Left ventricle myocardium inferior (tissue), 1 donor: ENCODE measurements around the gene TICRR. TPM values are rescaled to one million over a fixed set of nuclear protein-coding genes. Genes with fewer than 3 reads are reported as not detected.

Source experiments
- DNase-seq: peaks from one replicate; pipeline ENCODE4 v3.0.0-alpha.2; 2020
- H3K27ac ChIP-seq: fragments of 200-600 bp; replicated peaks from 2 replicates; pipeline ENCODE4 v1.8.0; 2021
- H3K27me3 ChIP-seq: fragments of 200-600 bp; 2 replicates; pipeline ENCODE4 v1.8.0; 2021; ENCODE audit warnings: low read depth
- H3K36me3 ChIP-seq: fragments of 200-600 bp; 2 replicates; pipeline ENCODE4 v1.8.0; 2021
- H3K4me1 ChIP-seq: fragments of 200-600 bp; 2 replicates; pipeline ENCODE4 v1.8.0; 2021
- H3K4me3 ChIP-seq: fragments of 200-600 bp; 2 replicates; pipeline ENCODE4 v1.8.0; 2021; ENCODE audit warnings: mild to moderate bottlenecking, moderate library complexity
- H3K9me3 ChIP-seq: fragments of 200-600 bp; replicated peaks from 2 replicates; pipeline ENCODE4 v1.8.0; 2021
- intact Hi-C: fragments of 100-400 bp; cut with micrococcal nuclease; formaldehyde crosslinking; loops from one replicate; pipeline ENCODE4 v1.11.0; 2022
- total RNA-seq: library from RNA; stranded (reverse); fragmentation: NEBNext Ultra II Directional; extraction: Animal tissue kit (Norgen Biotek cat#: 25700); gene quantifications from one replicate; pipeline ENCODE4 v1.2.1, GENCODE V29; 2021
- TF ChIP-seq, protein P1 (sequence below): fragments of 200-600 bp; IDR thresholded peaks from 2 replicates; pipeline ENCODE4 v1.8.0; 2021; ENCODE audit warnings: antibody characterized with exemption, mild to moderate bottlenecking, borderline replicate concordance
- donor health status: DM: no; HTN: yes; CAD: no; lungs with severe emphysema.

The TICRR gene
- total RNA-seq, 1 donor from 2014 or later: 0.08 TPM

DNA sequence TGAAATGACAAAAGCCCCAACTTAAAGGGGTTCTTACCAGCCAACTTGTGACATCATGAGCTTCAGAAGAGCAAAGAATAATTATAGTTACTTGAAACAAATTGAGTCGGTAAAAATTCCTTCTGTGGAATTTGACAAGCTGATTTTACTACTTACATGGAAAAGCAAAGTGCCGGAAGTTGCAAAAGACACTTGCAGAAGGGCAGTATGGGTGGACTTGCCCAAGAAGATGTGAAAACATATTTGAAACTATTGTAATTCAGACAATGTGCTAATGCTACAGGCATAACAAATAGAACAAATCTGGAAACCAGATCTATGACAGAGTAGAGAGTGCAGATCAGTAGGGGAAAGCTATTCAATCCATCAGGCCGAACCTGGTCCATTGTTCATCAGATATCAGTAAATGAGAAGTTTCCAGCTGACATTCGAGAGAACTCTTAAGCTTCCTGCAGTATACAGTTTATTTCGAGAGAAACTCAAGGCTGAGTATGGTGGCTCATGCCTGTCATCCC lies 82.5 kb downstream of the TICRR start:
- Histone ChIP-seq H3K9me3 (no peaks in the 10 kb centered on the region), H3K36me3 (no peaks in the 10 kb centered on the region), H3K27ac (no peak overlapping the region), H3K27me3 (peaks cover 16% of the 10 kb centered on the region), H3K4me1 (peaks cover 29% of the 10 kb centered on the region), H3K4me3 (no peak overlapping the region)
- intact Hi-C loops: no loop called here
- TF ChIP-seq, protein P1, sequence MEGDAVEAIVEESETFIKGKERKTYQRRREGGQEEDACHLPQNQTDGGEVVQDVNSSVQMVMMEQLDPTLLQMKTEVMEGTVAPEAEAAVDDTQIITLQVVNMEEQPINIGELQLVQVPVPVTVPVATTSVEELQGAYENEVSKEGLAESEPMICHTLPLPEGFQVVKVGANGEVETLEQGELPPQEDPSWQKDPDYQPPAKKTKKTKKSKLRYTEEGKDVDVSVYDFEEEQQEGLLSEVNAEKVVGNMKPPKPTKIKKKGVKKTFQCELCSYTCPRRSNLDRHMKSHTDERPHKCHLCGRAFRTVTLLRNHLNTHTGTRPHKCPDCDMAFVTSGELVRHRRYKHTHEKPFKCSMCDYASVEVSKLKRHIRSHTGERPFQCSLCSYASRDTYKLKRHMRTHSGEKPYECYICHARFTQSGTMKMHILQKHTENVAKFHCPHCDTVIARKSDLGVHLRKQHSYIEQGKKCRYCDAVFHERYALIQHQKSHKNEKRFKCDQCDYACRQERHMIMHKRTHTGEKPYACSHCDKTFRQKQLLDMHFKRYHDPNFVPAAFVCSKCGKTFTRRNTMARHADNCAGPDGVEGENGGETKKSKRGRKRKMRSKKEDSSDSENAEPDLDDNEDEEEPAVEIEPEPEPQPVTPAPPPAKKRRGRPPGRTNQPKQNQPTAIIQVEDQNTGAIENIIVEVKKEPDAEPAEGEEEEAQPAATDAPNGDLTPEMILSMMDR: no peak
- no peak for DNase-seq

DNA sequence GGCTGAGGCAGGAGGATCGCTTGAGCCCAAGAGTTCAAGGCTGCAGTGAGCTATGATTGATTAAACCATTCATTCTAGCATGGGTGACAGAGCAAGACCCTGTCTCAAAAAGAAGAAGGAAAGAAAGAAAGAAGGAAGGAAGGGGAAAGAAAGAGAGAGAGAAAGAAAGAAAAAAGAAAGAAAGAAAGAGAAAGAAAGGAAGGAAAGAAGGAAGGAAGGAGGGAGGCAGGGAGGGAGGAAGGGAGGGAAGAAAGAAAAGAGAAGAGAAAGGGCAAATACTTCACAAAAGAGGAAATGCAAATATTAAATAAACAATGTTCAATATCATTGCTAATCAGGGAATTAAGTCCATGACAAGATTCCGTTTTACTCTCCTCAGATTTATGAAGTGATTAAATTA lies 84.0 kb downstream of the TICRR start:
- intact Hi-C loops: no loop called here

DNA sequence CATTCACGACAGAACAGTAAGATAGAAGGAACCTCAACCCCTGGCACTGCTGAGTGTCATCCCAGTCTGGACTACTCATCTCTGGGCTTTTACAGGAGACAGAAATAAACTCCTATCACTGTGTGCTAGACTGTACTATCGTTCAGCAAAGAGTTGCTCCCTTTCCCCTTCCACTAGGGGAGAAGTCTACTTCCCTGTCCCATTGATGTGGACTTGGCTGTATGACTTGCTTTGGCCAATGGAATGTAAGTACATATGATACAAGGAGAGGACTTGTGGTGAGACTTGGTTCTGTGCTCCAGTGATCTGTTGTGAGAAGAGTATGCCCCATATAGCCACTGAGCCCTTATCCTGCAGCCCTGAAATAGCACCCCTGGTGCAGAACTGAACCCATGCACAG lies 85.3 kb downstream of the TICRR start:
- Histone ChIP-seq H3K9me3 (no peaks in the 10 kb centered on the region), H3K27me3 (peaks cover 2% of the 10 kb centered on the region), H3K36me3 (no peaks in the 10 kb centered on the region), H3K27ac (no peak overlapping the region), H3K4me1 (peaks cover 33% of the 10 kb centered on the region), H3K4me3 (no peak overlapping the region)
- intact Hi-C loops: no loop called here
- no peak for DNase-seq
- TF ChIP-seq, protein P1: no peak

More for the DNA sequence above, 84.0 kb downstream of the TICRR start:
- Histone ChIP-seq H3K36me3 (no peaks in the 10 kb centered on the region), H3K9me3 (no peaks in the 10 kb centered on the region), H3K4me1 (peaks cover 34% of the 10 kb centered on the region), H3K27me3 (peaks cover 14% of the 10 kb centered on the region), H3K4me3 (no peak overlapping the region), H3K27ac (no peak overlapping the region)
- TF ChIP-seq, protein P1: no peak
- no peak for DNase-seq

DNA sequence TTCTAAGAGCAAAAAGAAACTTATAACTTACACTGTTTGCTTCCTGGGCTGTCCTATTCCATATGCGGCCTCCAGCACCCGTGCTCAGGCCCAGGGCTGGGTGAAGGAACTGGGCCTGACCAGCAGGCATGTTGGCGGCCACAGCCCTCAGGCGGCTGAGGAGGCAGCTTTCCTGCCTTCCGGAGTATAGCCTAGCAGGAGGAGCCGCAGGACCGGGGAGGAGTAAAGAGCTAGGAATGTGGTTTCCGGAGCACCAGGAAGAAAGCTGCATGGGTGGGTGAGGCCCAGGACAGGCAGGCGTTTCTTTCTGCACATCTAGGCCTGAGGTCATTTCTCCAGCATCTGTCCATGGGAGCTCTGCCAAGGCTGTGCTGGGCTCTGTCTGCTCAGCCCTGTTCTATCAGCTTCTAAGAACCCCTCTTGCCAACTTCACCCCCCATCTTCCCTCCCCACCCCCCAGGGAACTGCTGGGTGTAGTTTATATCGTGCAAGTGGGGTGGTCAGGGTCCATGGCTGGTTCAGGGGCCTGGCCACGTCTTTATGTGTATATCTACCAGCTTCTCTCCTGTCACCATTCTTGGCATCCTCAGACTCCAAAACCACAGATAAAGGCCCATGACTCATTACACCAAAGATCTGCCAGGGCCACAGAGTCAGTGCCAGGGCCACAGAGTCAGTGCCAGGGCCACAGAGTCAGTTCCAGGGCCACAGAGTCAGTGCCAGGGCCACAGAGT lies 87.8 kb downstream of the TICRR start:
- peak; percentile 74 for DNase-seq
- no peaks in the 10 kb centered on the region for H3K36me3 ChIP-seq
- H3K4me3 ChIP-seq: no peak overlapping the region
- H3K27me3 ChIP-seq: no peaks in the 10 kb centered on the region
- intact Hi-C loops: no loop called here
- no peaks in the 10 kb centered on the region for H3K9me3 ChIP-seq
- TF ChIP-seq, protein P1: peak; percentile 9
- peak overlapping the region; percentile 78 for H3K27ac ChIP-seq
- H3K4me1 ChIP-seq: peaks cover 32% of the 10 kb centered on the region

DNA sequence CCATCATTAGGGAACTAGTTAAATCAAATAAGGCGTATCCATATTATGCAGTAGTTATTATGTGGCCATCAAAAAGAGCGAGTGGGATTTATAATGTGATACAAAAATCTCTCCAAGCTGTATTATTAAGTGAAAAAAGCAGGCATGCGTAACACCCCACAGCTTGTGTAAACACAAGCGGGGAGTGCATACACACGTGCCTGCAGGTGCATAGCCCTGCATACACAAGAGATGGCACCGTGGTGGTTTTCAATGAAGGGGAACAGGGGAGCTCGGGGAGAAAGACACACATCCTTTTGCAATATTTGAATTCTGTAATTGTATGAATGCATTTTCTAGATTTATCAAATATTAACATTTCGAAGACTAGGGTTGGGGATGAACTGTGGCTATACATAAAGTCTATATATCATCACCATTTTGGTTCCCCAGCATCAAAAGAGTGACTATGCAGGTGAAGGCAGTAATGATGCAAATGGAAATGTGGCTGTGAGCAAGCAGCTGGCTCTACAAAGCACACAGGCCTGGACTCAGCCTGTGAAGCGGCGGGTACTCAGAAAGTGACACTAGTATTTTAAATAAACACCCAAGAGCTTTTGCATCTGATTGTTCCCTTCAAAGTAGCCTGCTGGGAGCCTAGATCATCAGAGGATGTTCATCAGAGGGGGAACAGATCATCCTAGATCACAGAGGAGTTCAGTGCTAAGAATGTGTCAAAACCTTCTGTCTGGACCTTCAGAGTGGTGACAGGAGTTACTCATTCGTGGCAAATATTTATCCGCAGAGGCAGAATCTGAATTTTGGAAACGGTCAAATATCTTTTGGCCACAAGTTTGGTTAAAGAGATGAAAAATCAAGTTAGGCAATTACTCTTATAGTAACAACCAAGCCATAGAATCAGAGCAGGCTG lies 89.4 kb downstream of the TICRR start:
- no peaks in the 10 kb centered on the region for H3K27me3 ChIP-seq
- H3K36me3 ChIP-seq: no peaks in the 10 kb centered on the region
- TF ChIP-seq, protein P1: no peak
- no peaks in the 10 kb centered on the region for H3K9me3 ChIP-seq
- intact Hi-C loops: no loop called here
- peak overlapping the region; percentile 64 for H3K4me3 ChIP-seq
- H3K27ac ChIP-seq: peak overlapping the region; percentile 87
- DNase-seq: no peak
- peaks cover 32% of the 10 kb centered on the region for H3K4me1 ChIP-seq
